C4-2B (cell line): ENCODE data around the gene IGLL1.
"Not testable (repeated sequence)": the region's sequence is repeated elsewhere in the genome, so short reads cannot be mapped to it uniquely, and the experiment has no call there.

Source experiments
- CTCF ChIP-seq: fragments of 450-650 bp; conservative IDR thresholded peaks from 2 replicates; pipeline ENCODE4 v1.5.1; 2017; ENCODE audit warnings: mild to moderate bottlenecking
- ZFX ChIP-seq: fragments of 450-650 bp; IDR thresholded peaks from 2 replicates; pipeline ENCODE4 v1.6.1; 2017

DNA sequence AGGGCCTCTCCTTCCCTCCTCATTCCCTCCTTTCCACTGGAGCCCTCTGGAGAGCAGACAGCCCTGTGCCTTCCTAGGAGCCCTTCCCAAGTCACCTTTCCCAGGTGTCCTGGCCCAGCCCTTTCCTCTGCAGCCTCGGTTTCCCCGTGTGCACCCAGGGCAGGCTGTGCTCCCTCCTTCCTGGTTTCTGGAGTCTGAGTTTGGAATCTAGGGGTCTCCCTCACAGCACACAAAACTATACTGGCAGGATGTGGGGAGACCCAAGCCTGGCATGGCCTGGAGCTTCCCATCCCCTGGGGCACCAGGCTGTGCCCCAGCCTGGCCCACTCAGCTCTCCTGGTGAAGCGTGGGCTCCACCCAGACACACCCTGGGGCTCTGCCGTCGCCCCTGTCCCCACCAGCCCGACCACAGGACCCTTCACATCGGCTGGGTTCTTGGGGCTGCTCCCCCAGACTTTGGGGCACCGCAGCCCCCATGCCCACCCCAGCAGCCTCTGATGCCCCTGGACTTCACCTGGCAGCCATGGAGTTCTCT is 6.3 kb downstream of the IGLL1 start:
- not testable (repeated sequence) for TF ChIP-seq CTCF, ZFX
